ENCODE measurements around the gene NCK2.

DNA sequence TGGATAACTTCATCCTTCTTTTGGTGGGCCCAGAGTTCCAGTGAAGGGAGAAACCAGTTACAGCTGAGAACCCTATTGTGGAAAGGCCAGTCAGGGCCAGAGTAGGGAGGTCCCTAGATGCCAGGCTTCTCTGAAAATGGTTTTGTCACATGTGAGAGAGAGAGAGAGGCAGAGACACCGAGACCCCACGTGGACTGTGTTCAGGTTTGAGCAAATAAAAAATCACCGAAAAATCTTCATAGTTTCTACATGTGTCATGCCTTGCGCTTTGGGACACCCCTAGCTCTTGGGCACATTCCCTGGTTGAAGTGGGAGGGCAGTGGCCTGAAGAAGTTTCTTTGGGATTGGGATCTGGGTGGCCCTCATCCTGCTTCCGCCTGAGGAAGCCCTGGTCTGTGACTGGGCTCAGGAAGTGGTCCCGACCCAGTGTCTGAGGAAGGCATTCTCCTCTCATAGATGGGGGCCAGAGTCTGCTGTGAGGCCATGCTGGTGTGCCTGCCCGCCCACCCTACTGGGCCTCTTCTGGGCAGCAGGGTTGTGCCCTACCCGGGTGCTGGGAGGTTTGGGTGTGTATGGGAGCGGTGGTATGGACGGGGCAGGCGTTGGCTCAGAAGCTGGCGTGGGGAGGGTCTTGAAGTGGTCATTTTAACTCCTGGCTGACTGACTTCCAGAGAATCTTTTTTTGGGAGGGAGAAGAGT lies 16.1 kb downstream of the NCK2 start:
- TF ChIP-seq, protein P1, sequence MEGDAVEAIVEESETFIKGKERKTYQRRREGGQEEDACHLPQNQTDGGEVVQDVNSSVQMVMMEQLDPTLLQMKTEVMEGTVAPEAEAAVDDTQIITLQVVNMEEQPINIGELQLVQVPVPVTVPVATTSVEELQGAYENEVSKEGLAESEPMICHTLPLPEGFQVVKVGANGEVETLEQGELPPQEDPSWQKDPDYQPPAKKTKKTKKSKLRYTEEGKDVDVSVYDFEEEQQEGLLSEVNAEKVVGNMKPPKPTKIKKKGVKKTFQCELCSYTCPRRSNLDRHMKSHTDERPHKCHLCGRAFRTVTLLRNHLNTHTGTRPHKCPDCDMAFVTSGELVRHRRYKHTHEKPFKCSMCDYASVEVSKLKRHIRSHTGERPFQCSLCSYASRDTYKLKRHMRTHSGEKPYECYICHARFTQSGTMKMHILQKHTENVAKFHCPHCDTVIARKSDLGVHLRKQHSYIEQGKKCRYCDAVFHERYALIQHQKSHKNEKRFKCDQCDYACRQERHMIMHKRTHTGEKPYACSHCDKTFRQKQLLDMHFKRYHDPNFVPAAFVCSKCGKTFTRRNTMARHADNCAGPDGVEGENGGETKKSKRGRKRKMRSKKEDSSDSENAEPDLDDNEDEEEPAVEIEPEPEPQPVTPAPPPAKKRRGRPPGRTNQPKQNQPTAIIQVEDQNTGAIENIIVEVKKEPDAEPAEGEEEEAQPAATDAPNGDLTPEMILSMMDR (IDR thresholded peaks at IDR 0.05 in 2 of 3, conservative IDR thresholded peaks at IDR 0.05 in 1 of 3; ENCODE audit: borderline replicate concordance in 1 of 3, insufficient read depth in 1 of 3, low read depth in 2 of 3, low read length in 2 of 3), result no peak
- no peak for TF ChIP-seq EZH2 (IDR thresholded peaks at IDR 0.05)
- TF ChIP-seq YY1 (IDR thresholded peaks at IDR 0.05; ENCODE audit: extremely low read depth, insufficient replicate concordance, low read depth, low read length), result no peak
- TF ChIP-seq POLR2A (IDR thresholded peaks at IDR 0.05; ENCODE audit: borderline replicate concordance, extremely low read depth, insufficient read depth, insufficient read length), result no peak
- no peak for TF ChIP-seq SRF (IDR thresholded peaks at IDR 0.05; ENCODE audit: low read depth)
- TF ChIP-seq JUND (IDR thresholded peaks at IDR 0.05), result no peak
- no peak for TF ChIP-seq POLR2AphosphoS5 (IDR thresholded peaks at IDR 0.05; ENCODE audit: low read depth, low read length)
- TF ChIP-seq, protein P2, sequence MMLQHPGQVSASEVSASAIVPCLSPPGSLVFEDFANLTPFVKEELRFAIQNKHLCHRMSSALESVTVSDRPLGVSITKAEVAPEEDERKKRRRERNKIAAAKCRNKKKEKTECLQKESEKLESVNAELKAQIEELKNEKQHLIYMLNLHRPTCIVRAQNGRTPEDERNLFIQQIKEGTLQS (IDR thresholded peaks at IDR 0.05), result no peak
- TF ChIP-seq, protein P3, sequence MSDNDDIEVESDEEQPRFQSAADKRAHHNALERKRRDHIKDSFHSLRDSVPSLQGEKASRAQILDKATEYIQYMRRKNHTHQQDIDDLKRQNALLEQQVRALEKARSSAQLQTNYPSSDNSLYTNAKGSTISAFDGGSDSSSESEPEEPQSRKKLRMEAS (IDR thresholded peaks at IDR 0.05), result no peak
- TF ChIP-seq, protein P4, sequence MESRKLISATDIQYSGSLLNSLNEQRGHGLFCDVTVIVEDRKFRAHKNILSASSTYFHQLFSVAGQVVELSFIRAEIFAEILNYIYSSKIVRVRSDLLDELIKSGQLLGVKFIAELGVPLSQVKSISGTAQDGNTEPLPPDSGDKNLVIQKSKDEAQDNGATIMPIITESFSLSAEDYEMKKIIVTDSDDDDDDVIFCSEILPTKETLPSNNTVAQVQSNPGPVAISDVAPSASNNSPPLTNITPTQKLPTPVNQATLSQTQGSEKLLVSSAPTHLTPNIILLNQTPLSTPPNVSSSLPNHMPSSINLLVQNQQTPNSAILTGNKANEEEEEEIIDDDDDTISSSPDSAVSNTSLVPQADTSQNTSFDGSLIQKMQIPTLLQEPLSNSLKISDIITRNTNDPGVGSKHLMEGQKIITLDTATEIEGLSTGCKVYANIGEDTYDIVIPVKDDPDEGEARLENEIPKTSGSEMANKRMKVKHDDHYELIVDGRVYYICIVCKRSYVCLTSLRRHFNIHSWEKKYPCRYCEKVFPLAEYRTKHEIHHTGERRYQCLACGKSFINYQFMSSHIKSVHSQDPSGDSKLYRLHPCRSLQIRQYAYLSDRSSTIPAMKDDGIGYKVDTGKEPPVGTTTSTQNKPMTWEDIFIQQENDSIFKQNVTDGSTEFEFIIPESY (IDR thresholded peaks at IDR 0.05; ENCODE audit: extremely low read depth, insufficient replicate concordance, low read length), result no peak
- TF ChIP-seq, protein P5, sequence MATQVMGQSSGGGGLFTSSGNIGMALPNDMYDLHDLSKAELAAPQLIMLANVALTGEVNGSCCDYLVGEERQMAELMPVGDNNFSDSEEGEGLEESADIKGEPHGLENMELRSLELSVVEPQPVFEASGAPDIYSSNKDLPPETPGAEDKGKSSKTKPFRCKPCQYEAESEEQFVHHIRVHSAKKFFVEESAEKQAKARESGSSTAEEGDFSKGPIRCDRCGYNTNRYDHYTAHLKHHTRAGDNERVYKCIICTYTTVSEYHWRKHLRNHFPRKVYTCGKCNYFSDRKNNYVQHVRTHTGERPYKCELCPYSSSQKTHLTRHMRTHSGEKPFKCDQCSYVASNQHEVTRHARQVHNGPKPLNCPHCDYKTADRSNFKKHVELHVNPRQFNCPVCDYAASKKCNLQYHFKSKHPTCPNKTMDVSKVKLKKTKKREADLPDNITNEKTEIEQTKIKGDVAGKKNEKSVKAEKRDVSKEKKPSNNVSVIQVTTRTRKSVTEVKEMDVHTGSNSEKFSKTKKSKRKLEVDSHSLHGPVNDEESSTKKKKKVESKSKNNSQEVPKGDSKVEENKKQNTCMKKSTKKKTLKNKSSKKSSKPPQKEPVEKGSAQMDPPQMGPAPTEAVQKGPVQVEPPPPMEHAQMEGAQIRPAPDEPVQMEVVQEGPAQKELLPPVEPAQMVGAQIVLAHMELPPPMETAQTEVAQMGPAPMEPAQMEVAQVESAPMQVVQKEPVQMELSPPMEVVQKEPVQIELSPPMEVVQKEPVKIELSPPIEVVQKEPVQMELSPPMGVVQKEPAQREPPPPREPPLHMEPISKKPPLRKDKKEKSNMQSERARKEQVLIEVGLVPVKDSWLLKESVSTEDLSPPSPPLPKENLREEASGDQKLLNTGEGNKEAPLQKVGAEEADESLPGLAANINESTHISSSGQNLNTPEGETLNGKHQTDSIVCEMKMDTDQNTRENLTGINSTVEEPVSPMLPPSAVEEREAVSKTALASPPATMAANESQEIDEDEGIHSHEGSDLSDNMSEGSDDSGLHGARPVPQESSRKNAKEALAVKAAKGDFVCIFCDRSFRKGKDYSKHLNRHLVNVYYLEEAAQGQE (IDR thresholded peaks at IDR 0.05; ENCODE audit: low read depth), result no peak
- TF ChIP-seq ZFX (IDR thresholded peaks at IDR 0.05), result no peak
- no peak for TF ChIP-seq ZNF274 (IDR thresholded peaks at IDR 0.05; ENCODE audit: low read depth, low read length)
